Ishikawa (cell line): ENCODE measurements around the gene SEMA4C.

Source experiments
- CEBPB ChIP-seq: IDR thresholded peaks from 2 replicates; pipeline ENCODE4 v1.6.1; 2012
- CREB1 ChIP-seq: IDR thresholded peaks from 2 replicates; pipeline ENCODE4 v1.6.1; 2012; ENCODE audit warnings: low read depth
- MAX ChIP-seq: IDR thresholded peaks from 2 replicates; pipeline ENCODE4 v1.6.1; 2012
- RAD21 ChIP-seq: IDR thresholded peaks from 2 replicates; pipeline ENCODE4 v1.6.1; 2012; ENCODE audit warnings: low read depth
- TAF1 ChIP-seq: IDR thresholded peaks from 2 replicates; pipeline ENCODE4 v1.6.1; 2012; ENCODE audit warnings: low read depth, mild to moderate bottlenecking
- USF1 ChIP-seq: IDR thresholded peaks from 2 replicates; pipeline ENCODE4 v1.6.1; 2012

- TF ChIP-seq MAX (no peak), TAF1 (no peak), CREB1 (no peak), CEBPB (no peak), RAD21 (no peak), USF1 (no peak)
Observed at GRCh38 chr2:96880891-96881273, 11.0 kb upstream of the SEMA4C start.
